Transverse colon (tissue), 4 donors: ENCODE measurements around the gene MEGF11. TPM values are rescaled to one million over a fixed set of nuclear protein-coding genes. Genes with fewer than 3 reads are reported as not detected.

ENCODE experiments used
- DNase-seq: peaks from one replicate; pipeline ENCODE4 v3.0.0-alpha.2; 2019
- H3K27ac ChIP-seq, 4 donors: fragments of 200-600 bp; sonication (generic); 2 replicates each; pipeline ENCODE4 v1.5.1; 2016 to 2018; ENCODE audit warnings: inconsistent platforms in 4 of 4
- H3K27me3 ChIP-seq: fragments of 200-600 bp; sonication (generic); 2 replicates; pipeline ENCODE4 v1.5.1; 2017; ENCODE audit warnings: inconsistent platforms
- H3K36me3 ChIP-seq, 4 donors: fragments of 200-600 bp; sonication (generic); 2 replicates each; pipeline ENCODE4 v1.5.1; 2017 to 2019; ENCODE audit warnings: inconsistent platforms in 4 of 4
- H3K4me1 ChIP-seq, 4 donors: fragments of 200-600 bp; sonication (generic); 2 replicates each; pipeline ENCODE4 v1.5.1; 2017 to 2020; ENCODE audit warnings: inconsistent platforms in 4 of 4
- H3K4me3 ChIP-seq, 4 donors: fragments of 200-600 bp; sonication (generic); 1 replicate in 1 of 4; 2 replicates in 3 of 4; pipeline versions ENCODE4 v1.5.1 to v1.6.1; 2017 to 2019; ENCODE audit warnings: inconsistent platforms in 4 of 4
- H3K9me3 ChIP-seq, 2 donors: fragments of 200-600 bp; sonication (generic); 2 replicates each; pipeline ENCODE4 v1.5.1; 2017 to 2019; ENCODE audit warnings: inconsistent platforms in 2 of 2
- EP300 ChIP-seq: sonication (generic); formaldehyde crosslinking; IDR thresholded peaks from one replicate; pipeline ENCODE4 v1.6.1; 2017; ENCODE audit warnings: antibody characterized with exemption, low read depth
- POLR2A ChIP-seq: fragments of 450-650 bp; IDR thresholded peaks from one replicate; pipeline ENCODE4 v1.6.1; 2016; ENCODE audit warnings: antibody characterized with exemption, mild to moderate bottlenecking, moderate library complexity
- POLR2AphosphoS5 ChIP-seq, 3 donors: sonication (generic); formaldehyde crosslinking; IDR thresholded peaks; one replicate each; pipeline ENCODE4 v1.6.1; 2016; ENCODE audit warnings: antibody characterized with exemption in 3 of 3
- WGBS, 2 donors: methylation state at CpG; one replicate each; pipeline ENCODE4 v1.1.5; 2018; ENCODE audit warnings: low coverage in 1 of 2; 5-methylcytosine and 5-hydroxymethylcytosine counted together
- in situ Hi-C, 4 donors: fragments of 200-750 bp; cut with MboI; loops; one replicate each; pipeline versions ENCODE4 v1.15.0 to v1.15.1; 2017; ENCODE audit warnings: low sequenced_read_pairs in 3 of 4, low pct_ligation_motif_present in 1 of 4, low pct_unique_long_range_greater_than_20kb in 1 of 4
- intact Hi-C: fragments of 100-400 bp; cut with DNase I; formaldehyde crosslinking; loops from one replicate; pipeline ENCODE4 v1.15.1; 2023; ENCODE audit warnings: low total_unique reads
- total RNA-seq, 4 donors: library from RNA; depleted of rRNA; stranded (reverse); fragments of >200 nt; gene quantifications; one replicate each; pipeline ENCODE4 v1.1.0, GENCODE V29; 2016
- TF ChIP-seq, protein P1 (sequence below), 5 experiments: fragments of 200-600 bp in 3 of 5; fragments of 450-650 bp in 2 of 5; sonication (generic) in 3 of 5; IDR thresholded peaks; 1 replicate in 2 of 5; 2 replicates in 3 of 5; pipeline ENCODE4 v1.5.1; 2016 to 2017; ENCODE audit warnings: antibody characterized with exemption in 5 of 5, inconsistent platforms in 3 of 5, mild to moderate bottlenecking in 2 of 5, moderate library complexity in 1 of 5

The MEGF11 gene
- total RNA-seq, 4 donors from 2014 or later = 0.16 TPM; not detected in 3

- intact Hi-C loops (no loop called here), in situ Hi-C loops (no loop called here)
- TF ChIP-seq POLR2AphosphoS5 (IDR thresholded peaks at IDR 0.05) = no peak
- TF ChIP-seq POLR2A = no peak
- TF ChIP-seq EP300 = no peak
- TF ChIP-seq, protein P1, sequence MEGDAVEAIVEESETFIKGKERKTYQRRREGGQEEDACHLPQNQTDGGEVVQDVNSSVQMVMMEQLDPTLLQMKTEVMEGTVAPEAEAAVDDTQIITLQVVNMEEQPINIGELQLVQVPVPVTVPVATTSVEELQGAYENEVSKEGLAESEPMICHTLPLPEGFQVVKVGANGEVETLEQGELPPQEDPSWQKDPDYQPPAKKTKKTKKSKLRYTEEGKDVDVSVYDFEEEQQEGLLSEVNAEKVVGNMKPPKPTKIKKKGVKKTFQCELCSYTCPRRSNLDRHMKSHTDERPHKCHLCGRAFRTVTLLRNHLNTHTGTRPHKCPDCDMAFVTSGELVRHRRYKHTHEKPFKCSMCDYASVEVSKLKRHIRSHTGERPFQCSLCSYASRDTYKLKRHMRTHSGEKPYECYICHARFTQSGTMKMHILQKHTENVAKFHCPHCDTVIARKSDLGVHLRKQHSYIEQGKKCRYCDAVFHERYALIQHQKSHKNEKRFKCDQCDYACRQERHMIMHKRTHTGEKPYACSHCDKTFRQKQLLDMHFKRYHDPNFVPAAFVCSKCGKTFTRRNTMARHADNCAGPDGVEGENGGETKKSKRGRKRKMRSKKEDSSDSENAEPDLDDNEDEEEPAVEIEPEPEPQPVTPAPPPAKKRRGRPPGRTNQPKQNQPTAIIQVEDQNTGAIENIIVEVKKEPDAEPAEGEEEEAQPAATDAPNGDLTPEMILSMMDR (IDR thresholded peaks at IDR 0.05) = no peak
- peak; percentile 63 for DNase-seq
- WGBS, 2 donors = 37 to 44% methylated on average over 2 to 5 of the region's 5 CpGs
- Histone ChIP-seq H3K36me3 (no peaks in the 10 kb centered on the region), H3K9me3 (no peaks in the 10 kb centered on the region), H3K4me3 (no peak overlapping the region), H3K27me3 (peaks cover 3% of the 10 kb centered on the region), H3K4me1 (no peaks in the 10 kb centered on the region), H3K27ac (no peak overlapping the region)
These were observed 226.2 kb downstream of the MEGF11 start for GRCh38 chr15:66027268-66027805.

GRCh38 chr15:66025972-66026371 lies 227.6 kb downstream of the MEGF11 start:
- Histone ChIP-seq H3K27me3 (peaks cover 3% of the 10 kb centered on the region), H3K27ac (no peak overlapping the region), H3K4me1 (no peaks in the 10 kb centered on the region), H3K36me3 (no peaks in the 10 kb centered on the region), H3K4me3 (no peak overlapping the region), H3K9me3 (no peaks in the 10 kb centered on the region)
- 71% methylated on average over 7 of the region's 7 CpGs; no CpG with 5 or more reads in 1 of the 2 donors for WGBS, 2 donors
- no peak for DNase-seq
- in situ Hi-C loops = no loop called here
- TF ChIP-seq POLR2AphosphoS5 (IDR thresholded peaks at IDR 0.05) (no peak), POLR2A (no peak), EP300 (no peak)
- TF ChIP-seq, protein P1 (IDR thresholded peaks at IDR 0.05) = no peak
- intact Hi-C loops = no loop called here

- TF ChIP-seq, protein P1 (IDR thresholded peaks at IDR 0.05) = no peak
- TF ChIP-seq POLR2A (no peak), POLR2AphosphoS5 (IDR thresholded peaks at IDR 0.05) (no peak), EP300 (no peak)
These were observed 228.5 kb downstream of the MEGF11 start for GRCh38 chr15:66025015-66025452.

DNA sequence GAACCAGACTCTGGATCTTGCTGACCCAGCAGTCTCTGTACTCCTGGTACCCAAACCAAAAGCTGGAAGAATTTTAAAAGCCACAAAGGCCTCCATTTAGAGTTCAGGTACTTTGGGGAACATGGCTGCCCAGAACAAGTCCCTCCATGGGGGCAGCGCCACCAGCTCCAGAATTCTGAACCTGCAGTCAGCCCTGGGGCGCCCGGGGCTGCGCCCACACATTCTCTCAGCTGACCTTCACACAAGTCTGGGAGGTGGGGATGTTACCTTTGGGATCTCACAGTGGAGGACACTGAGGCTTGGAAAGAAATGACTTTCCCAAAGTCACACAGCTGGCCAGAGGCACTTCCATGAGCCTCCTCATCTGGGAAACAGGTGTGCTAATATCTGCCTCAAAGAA lies 229.4 kb downstream of the MEGF11 start:
- Histone ChIP-seq H3K9me3 (no peaks in the 10 kb centered on the region), H3K36me3 (no peaks in the 10 kb centered on the region), H3K27me3 (peaks cover 3% of the 10 kb centered on the region), H3K27ac (no peak overlapping the region), H3K4me3 (no peak overlapping the region), H3K4me1 (no peaks in the 10 kb centered on the region)
- TF ChIP-seq, protein P1 (IDR thresholded peaks at IDR 0.05) = no peak
- TF ChIP-seq POLR2AphosphoS5 (IDR thresholded peaks at IDR 0.05) (no peak), EP300 (no peak), POLR2A (no peak)
- intact Hi-C loops = no loop called here
- in situ Hi-C loops = no loop called here
- DNase-seq = no peak
- WGBS, 2 donors = 87% methylated on average over 3 of the region's 4 CpGs; no CpG with 5 or more reads in 1 of the 2 donors

More at GRCh38 chr15:66025015-66025452, 228.5 kb downstream of the MEGF11 start:
- intact Hi-C loops (no loop called here), in situ Hi-C loops (no loop called here)
- H3K36me3 ChIP-seq = no peaks in the 10 kb centered on the region
- no peak for DNase-seq
- 8% methylated on average over 4 of the region's 4 CpGs; no CpG with 5 or more reads in 1 of the 2 donors for WGBS, 2 donors
- H3K27me3 ChIP-seq = peaks cover 3% of the 10 kb centered on the region
- H3K4me1 ChIP-seq = no peaks in the 10 kb centered on the region
- H3K27ac ChIP-seq = no peak overlapping the region
- no peaks in the 10 kb centered on the region for H3K9me3 ChIP-seq
- no peak overlapping the region for H3K4me3 ChIP-seq
